Measurements from ENCODE around the gene DNAJC11. TPM values are rescaled to one million over a fixed set of nuclear protein-coding genes. Genes with fewer than 3 reads are reported as not detected.
"Not testable (repeated sequence)": the region's sequence is repeated elsewhere in the genome, so short reads cannot be mapped to it uniquely, and the experiment has no call there.

DNAJC11 gene, protein sequence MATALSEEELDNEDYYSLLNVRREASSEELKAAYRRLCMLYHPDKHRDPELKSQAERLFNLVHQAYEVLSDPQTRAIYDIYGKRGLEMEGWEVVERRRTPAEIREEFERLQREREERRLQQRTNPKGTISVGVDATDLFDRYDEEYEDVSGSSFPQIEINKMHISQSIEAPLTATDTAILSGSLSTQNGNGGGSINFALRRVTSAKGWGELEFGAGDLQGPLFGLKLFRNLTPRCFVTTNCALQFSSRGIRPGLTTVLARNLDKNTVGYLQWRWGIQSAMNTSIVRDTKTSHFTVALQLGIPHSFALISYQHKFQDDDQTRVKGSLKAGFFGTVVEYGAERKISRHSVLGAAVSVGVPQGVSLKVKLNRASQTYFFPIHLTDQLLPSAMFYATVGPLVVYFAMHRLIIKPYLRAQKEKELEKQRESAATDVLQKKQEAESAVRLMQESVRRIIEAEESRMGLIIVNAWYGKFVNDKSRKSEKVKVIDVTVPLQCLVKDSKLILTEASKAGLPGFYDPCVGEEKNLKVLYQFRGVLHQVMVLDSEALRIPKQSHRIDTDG
- 14.4 TPM for total RNA-seq (ENCODE audit: insufficient read depth, low replicate concordance)

DNA sequence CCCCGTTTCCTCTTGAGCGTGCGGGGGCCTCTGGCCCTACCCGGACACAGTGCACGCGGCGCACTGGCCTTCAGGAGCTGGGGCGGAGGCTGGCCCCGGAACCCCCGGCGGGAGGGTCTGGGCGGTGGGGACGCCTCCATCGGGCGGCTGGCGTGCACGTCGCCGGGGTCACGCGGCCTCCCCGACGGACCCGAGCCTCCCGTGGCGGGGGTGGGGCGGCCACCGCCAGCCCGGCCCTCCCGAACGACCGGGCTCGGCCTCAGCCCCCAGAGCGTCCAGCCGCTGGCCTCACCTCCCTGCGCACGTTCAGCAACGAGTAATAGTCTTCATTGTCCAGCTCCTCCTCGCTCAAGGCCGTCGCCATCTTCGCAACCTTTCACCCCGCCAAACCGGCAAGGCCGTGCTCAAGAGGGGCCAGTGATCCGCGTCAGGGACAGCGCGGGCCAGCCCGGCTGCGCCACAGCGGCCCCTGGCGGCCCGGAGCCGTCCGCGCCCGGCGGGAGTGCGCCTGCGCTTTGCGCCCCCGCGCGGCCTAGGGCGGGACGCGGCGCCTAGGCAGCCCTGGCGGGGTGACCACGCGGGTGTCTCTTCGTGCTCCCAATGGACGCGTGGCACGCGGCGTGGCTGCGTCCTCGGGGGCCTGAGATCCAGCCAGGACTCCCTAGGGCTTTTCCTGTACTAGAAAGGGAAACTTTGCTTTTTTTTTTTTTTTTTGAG is at the start of gene DNAJC11:
Gene DNAJC11, minus strand, starts transcription at position 380 of the 717 bp plus-strand sequence. Its CDS starts 16 bp downstream, at position 364.
- peak; percentile 92 for DNase-seq (ENCODE audit: low spot score)

DNA sequence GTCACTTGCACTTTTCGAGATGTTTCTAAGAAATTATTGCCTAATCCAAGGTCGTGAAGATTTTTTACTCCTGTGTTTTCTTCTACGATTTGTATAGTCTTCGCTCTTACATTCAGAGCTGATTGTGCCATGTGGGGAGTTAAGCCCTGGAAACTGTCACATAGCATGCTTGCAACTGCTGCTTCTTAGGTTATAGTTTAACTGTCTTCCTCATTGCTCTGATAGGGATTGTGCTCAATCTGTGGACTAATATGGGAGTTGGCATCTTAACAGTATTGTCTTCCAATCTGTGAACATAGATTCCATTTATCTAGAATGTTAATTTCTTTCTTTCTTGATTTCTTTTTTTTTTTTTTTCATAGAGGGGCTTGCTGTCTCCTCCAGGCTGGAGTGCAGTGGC is 48.9 kb upstream of the DNAJC11 start:
- DNase-seq (ENCODE audit: low spot score), result no peak

DNA sequence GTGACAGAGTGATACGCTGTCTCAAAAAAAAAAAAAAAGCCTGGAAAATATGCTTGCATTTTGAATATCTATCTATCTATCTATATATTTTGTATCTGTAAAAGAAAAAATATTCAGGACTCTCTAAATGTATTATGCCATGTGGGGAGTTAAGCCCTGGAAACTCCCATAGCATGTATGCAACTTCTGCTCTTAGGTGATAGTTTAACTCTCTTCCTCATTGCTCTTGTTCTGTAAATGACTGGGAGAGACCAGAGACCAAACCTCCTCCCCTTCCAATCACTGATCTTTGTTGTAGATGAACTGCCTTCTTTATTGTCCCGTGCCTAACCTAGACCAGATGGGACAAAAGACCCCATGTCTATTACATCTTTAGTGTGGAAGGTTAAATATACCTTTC is 46.1 kb upstream of the DNAJC11 start:
- no peak for DNase-seq (ENCODE audit: low spot score)

DNA sequence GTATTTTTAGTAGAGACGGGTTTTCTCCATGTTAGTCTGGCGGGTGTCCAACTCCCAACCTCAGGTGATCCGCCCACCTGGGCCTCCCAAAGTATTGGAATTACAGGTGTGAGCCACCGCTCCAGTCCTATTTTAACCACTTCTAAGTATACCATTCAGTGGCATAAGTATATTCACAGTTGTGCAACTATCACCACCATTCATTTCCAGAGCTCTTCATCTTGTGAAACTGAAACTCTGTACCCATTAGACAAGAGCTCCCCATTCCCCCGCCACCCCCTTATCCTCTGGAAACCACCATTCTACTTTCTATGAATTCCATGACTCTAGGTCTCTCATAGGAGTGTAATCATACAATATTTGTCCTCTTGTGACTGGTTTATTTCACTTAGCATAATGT is 43.5 kb upstream of the DNAJC11 start:
- no peak for DNase-seq (ENCODE audit: low spot score)

DNA sequence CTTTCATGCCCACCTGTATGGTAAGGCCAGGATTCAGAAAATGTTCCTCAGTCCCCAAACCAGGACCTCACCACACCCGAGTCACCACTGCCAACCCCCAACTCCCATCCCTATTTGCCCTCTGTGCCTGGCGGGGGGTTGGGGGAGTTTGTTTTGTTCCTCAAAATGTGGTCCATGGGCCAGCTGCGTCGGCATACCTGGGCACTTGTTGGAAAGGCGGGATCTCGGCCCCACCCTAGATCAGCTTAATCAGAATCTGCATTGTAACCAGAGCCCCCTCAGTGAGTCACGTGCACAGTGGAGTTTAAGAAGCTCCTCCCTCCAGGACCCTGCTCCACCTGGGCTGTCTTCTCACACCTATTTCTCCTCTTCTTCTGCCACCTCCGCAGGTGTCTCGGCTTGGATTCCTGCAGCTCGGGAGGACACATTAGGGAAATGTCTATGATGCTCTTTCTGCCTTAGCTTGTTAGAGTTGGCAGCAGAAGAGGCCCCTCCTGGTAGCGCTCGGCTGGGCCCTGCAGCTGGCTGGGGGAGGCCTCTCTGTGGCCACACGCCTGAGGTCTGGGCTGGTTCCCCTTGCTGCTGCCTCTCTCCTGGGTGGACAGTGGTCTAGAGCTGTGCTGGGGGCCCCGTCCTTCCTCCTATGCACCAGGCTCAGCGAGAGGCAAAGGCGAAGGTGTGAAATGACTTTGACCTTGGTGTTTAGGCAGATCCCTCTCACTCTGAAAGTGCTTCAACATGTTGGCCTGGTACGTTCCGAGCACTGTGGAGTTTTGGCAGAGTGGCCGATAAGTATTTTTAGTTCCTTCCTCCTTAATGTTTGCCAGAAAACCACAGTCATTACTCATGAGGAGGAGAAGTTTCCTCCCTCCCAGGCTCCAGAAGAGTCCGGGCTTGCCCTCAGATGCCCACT is 41.8 kb upstream of the DNAJC11 start:
- DNase-seq (ENCODE audit: low spot score), result peak; percentile 70

DNA sequence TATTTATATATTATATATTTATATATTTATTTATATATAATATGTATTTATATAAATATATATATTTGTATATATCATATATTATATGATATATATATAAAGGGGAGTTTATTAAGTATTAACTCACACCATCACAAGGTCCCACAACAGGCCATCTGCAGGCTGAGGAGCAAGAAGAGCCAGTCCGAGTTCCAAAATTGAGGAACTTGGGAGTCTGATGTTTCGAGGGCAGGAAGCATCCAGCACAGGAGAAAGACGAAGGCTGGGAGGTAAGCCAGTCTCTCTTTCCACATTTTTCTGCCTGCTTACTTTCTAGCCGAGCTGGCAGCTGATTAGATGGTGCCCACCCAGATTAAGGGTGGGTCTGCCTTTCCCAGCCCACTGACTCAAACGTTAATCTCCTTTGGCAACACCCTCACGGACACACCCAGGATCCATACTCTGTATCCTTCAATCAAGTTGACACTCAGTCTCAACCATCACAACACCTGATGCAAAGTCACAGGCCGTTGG is 41.1 kb upstream of the DNAJC11 start:
- DNase-seq (ENCODE audit: low spot score), result not testable (repeated sequence)

DNA sequence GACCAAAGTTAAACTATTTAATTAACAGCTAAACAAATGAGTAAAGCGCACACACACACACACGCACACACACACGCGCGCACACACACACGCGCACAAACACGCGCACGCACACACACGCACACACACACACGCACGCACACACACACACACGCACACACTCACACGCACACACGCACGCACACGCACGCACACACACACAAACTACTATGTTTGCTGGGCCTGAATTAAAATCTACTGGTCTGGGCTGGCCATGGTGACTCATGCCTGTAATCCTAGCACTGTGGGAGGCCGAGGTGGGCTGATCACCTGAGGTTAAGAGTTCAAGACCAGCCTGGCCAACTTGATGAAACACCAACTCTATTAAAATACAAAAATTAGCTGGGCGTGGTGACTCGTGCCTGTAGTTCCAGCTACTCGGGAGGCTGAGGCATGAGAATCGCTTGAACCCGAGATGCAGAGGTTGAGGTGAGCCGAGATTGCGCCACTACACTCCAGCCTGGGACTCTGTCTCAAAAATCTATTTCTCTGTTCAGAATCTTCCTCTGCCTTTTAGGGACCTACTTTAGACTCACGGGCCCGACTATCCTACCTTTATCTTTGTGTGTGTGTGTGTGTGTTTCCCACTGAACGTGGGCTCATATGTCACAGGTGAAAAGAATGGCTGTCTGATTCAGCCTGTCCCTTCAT is 37.5 kb upstream of the DNAJC11 start:
- DNase-seq (ENCODE audit: low spot score), result no peak

DNA sequence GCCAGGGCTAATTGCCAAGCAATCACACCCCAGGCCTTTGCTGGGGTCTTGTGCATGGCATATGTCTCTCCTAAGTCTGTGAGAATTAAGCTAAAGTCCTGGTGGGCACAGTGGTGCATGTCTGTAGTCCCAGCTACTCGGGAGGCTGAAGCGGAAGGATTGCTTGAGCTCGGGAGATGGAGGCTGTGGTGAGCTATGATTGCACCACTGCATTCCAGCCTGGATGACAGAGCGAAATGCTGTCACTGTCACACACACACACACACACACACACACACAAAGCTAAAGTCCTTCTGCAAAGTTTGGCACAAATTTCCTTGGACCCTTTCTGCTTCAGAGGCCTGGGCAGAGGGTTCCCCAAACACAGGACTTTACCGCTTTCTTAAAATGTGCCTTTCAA is 31.3 kb upstream of the DNAJC11 start:
- DNase-seq (ENCODE audit: low spot score), result no peak

DNA sequence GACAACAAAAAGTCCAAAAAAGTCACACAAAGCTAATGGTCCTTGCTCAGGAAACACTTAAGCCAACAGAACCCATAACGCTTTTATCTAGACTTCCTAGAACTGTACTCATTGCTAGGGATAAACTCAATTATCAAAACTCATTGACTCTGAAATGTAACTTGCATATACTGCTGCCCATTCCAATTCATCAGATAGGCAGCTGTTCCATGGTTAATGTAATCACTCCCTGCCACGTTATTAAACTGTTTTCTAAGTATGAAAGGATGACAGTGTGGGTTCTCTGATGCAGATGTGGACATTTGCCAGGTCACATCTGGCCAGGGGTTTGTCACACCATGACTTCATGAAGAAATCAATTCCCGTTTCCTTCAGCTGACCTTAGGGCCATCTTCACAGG is 30.3 kb upstream of the DNAJC11 start:
- no peak for DNase-seq (ENCODE audit: low spot score)

DNA sequence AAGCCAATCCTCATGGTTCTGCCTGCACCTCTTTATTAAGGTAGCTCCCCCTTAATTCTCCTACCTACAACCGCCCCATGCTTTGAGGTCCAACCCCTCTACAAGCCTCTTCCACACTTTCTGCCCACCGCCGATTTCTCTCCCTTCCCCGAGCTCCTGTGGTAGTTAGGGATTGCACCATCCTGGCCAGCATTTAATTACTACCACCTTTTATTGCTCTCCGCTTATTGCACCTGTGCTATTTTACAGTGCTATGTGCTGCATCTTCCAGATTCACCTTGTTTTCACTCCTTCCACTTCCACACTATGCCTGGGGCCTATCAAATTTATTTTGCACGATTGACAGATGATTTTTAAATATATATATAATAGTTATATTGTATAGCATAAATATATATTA is 29.3 kb upstream of the DNAJC11 start:
- no peak for DNase-seq (ENCODE audit: low spot score)

DNA sequence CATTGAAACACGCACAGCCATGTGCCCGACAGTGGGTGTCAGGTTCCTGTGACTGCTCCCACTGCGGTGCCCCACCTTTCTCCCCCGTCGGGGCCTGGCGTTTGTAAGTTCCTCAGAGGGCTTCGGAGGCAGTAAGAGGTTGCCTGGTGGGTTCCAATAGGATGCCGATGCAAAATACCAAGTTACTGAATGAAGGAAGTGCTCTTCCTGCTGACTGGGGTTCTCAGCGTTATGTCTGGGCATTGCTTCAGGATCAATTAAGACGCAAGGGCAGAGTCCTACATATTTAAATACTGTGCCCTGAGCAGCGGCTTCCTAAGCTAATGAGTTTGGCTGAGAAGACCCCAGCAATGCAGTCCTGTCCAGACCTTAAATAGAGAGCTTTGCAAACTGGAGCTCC is 28.9 kb upstream of the DNAJC11 start:
- no peak for DNase-seq (ENCODE audit: low spot score)

DNA sequence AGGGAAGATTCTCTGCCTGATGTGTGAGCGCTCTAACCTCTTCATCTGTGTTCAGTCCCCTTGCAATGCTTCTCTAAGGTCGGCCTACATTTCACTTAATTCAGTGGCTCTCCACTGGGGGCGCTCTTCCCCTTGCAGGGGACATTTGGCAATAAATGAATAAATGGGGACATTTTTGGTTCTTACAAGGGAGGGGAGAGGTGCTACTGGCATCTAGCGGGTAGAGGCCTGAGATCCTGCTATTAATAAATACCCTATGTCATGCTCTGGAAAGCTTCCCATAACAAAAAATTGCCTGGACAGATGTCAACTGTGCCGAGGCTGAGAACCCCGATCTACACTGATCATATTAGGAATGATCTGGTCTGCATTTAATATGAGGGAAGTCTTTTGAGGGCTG is 25.9 kb upstream of the DNAJC11 start:
- peak; percentile 37 for DNase-seq (ENCODE audit: low spot score)

DNA sequence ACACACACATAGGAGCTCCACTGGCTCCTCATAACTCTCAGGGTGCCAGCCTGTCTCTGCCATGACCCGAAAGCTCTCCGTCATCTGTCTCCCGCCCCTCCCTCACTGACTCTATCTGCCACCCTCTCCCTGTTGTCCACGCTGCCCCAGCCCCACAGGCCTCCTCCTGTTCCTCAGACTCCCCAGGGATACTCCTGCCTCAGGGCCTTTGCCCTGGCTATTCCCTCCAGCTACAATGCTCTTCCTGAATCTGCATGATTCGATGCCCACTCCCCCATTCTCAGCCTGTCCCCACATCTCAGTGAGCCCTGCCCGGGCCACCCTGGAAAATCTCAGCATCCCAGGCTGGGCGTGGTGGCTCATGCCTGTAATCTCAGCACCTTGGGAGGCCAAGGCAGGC is 24.6 kb upstream of the DNAJC11 start:
- DNase-seq (ENCODE audit: low spot score), result no peak

DNA sequence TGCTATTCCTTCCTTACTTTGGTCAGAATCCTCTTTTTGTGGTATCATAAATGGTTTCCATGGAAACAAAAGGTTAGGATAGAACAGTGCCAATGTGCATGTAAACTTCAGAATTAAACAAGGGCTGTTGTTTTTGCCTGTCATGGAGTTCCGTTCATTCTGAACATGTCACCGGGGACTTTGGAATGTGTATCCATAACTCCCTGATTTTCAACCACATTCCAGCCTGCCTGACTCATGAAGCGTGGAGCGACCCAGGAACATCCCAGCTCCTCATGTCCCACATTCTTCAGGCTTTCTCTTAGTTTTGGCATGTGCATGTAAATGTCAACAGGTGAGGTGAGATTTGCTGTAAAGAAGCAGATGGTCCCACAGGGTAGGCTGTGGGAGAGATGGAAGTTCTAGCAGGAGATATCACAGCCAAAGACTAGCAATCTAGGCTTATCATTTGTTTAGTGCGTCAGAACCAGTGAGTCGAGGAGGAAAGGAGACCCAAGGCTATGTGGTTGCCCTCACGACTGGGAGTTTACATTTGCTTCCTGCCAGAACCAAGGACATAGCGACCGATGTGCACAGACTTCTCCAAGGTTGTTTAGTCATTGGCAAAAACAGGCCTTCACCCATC is 23.0 kb upstream of the DNAJC11 start:
- no peak for DNase-seq (ENCODE audit: low spot score)

DNA sequence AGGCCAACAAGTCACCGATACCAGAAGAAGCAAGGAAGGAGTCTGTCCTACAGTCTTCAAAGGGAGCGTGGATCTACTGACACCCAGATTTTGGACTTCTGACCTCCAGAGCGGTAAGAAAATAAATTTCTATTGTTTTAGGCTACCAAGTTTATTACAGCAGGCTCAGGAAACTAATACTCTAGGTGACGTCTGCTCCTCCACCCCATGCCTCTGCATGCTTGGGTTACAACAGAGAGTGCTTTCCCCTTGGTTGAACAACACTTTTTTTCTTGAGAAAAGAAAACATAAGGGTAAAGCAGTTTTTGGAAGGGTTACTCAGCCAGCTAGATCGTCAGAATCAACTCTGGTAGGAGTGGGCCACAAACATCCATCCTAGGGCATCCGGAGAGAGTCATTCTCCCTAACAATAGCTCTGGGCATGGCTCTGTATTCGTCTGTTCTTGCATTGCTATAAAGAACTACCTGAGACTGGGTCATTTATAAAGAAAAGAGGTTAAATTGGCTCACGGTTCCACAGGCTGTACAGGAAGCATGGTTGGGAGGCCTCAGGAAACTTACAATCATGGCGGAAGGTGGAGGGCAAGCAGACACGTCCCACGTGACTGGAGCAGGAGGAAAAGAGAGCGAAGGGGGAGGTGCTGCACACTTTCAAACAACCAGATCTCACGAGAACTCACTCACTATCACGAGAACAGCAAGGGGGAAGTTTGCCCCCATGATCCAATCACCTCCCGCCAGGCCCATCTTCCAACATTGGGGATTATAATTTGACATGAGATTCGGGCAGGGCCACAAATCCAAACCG is 22.2 kb upstream of the DNAJC11 start:
- no peak for DNase-seq (ENCODE audit: low spot score)

DNA sequence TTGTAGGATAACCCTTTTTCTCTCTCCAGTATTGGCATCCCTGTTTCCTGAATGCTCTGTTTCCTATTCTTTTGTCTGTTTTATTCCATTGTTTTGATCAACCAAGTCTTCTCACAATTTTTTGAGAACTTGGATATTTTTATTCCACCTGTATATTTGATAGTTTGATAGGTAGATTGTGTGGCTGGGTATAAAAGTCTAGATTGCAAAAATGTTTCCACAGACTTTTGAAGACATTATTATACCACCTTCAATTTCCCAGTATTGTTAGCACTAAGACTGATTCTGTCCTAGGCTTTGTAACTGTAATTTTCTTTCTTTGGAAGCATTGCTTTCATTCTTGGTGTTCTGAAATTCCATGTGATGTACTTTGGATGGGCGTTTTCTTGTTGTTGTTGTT is 9.6 kb upstream of the DNAJC11 start:
- no peak for DNase-seq (ENCODE audit: low spot score)

DNA sequence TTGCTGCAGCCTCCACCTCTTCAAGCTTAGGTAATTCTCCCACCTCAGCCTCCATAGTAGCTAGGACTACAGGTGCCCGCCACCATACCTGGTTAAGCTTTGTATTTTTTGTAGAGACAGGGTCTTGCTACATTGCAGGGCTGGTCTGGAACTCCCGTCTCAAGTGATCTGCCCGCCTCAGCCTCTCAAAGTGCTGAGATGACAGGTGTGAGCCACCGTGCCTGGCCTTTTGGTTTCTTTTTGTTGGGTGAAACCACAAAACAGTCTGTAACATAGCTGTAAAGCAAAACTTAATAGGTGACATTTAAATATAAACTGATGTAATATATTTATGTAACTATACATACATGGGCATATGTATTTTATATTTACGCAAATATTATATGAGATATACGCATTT is 3.1 kb upstream of the DNAJC11 start:
- no peak for DNase-seq (ENCODE audit: low spot score)

DNA sequence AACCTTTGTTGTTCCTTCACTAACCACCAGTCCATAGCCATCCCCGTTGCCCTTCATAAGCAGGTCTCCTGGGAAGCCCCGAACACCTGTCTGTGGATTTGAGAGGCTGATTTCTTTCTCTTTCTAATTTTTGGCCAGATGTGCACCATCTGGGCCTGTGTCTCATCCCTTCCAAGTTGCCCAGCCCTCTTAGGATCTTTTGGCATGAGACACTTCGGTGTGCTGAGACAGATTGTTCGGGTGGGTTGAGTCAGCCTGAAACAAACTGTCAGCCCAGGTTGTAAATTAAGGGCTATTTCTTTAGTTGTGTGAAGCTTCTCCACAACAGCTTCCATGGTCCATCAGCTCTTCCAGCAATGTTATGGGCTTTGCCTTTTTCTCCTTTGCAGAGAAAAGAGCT is 1.4 kb upstream of the DNAJC11 start:
- DNase-seq (ENCODE audit: low spot score), result no peak

DNA sequence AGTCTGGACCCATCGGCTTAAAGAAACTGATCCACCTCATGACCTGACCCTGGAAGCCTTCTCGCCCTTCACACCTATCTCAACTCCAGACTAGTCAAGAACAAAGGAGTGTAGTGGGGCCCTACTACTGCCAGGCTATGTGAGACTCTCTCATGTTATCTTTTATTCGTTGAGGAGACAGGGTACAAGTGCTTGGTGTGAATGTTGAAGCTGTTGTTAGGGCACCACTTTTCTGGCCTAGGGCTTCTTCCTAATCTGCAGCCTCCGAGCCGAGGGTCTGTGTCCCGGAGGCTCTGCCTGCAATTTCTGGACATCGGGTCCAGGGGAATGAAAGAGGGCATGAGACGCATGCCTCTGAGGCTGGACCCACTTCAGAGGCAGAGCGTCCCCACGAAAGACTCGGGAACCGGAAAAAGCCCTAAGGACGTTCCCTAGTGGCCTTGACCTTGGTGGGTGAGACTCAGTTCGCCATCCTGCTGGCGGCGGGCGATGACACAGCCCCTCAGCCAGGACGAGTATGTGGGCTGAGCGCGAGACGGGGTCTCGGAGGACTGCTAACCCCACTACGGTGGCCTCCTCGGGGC is 671 bp downstream of the DNAJC11 start:
- DNase-seq (ENCODE audit: low spot score), result no peak
